NCI-H1436 (cell line): ENCODE results near the gene NYAP1.
"Not testable (repeated sequence)": the region's sequence is repeated elsewhere in the genome, so short reads cannot be mapped to it uniquely, and the experiment has no call there.

Source experiments
- DNase-seq: peaks from one replicate; lab custom pipeline; 2025; lab: John Stamatoyannopoulos, UW

Gene NYAP1

GRCh38 chr7:100513212-100513810 is 29.6 kb downstream of the NYAP1 start:
- no peak for DNase-seq

GRCh38 chr7:100515072-100515532 is 31.4 kb downstream of the NYAP1 start:
- no peak for DNase-seq

GRCh38 chr7:100516135-100516812 is 32.5 kb downstream of the NYAP1 start:
- no peak for DNase-seq

GRCh38 chr7:100517305-100517704 is 33.6 kb downstream of the NYAP1 start:
- no peak for DNase-seq

GRCh38 chr7:100519580-100519979 is 35.9 kb downstream of the NYAP1 start:
- DNase-seq: no peak

- no peak for DNase-seq
These were observed 36.4 kb downstream of the NYAP1 start for GRCh38 chr7:100520138-100520537.

GRCh38 chr7:100521076-100521475 is 37.3 kb downstream of the NYAP1 start:
- no peak for DNase-seq

- not testable (repeated sequence) for DNase-seq
These were observed 38.3 kb downstream of the NYAP1 start for GRCh38 chr7:100521909-100522593.

GRCh38 chr7:100523192-100523591 is 39.5 kb downstream of the NYAP1 start:
- DNase-seq: not testable (repeated sequence)

GRCh38 chr7:100528108-100528866 is 44.6 kb downstream of the NYAP1 start:
- not testable (repeated sequence) for DNase-seq

- DNase-seq: no peak
These were observed 48.7 kb downstream of the NYAP1 start for GRCh38 chr7:100532165-100533022.

GRCh38 chr7:100535982-100536381 is 52.3 kb downstream of the NYAP1 start:
- DNase-seq: not testable (repeated sequence)

- DNase-seq: not testable (repeated sequence)
These were observed 53.0 kb downstream of the NYAP1 start for GRCh38 chr7:100536695-100537094.

- DNase-seq: no peak
These were observed 54.6 kb downstream of the NYAP1 start for GRCh38 chr7:100538348-100538653.

GRCh38 chr7:100538654-100539435 is 55.1 kb downstream of the NYAP1 start, which contains the start of gene AGFG2:
TSS of gene AGFG2 (plus strand) at chr7:100539203. CDS start at chr7:100539347, 144 bp downstream.
- peak; percentile 100 for DNase-seq

- no peak for DNase-seq
These were observed 55.8 kb downstream of the NYAP1 start for GRCh38 chr7:100539436-100540006.

- DNase-seq: no peak
These were observed 56.5 kb downstream of the NYAP1 start for GRCh38 chr7:100540073-100540723.

GRCh38 chr7:100541309-100541708 is 57.6 kb downstream of the NYAP1 start:
- DNase-seq: not testable (repeated sequence)

- DNase-seq: no peak
These were observed 59.9 kb downstream of the NYAP1 start for GRCh38 chr7:100543586-100543985.

- no peak for DNase-seq
These were observed 60.7 kb downstream of the NYAP1 start for GRCh38 chr7:100544386-100544785.
